ENCODE data around the gene TP53TG5.

Gene TP53TG5

DNA sequence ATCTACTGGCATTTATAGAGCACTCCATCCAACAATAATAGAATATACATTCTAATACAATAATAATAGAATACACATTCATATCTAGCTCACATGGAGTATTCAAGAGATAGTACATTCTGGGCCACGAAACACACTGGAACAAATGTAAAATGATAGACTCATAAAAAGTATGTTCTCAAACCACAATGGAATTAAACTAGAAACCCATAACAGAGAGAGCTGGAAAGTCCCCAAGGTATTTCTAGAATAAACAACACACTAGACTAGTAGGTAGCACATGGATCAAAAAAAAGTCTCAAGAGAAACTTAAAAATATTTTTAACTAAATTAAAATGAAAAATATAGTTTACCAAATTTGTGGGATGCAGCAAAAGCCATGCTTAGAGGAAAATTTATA, 9.1 kb upstream of the TP53TG5 start:
- Histone ChIP-seq H3K4me1 (ENCODE audit: control insufficient read depth in 2 of 2, insufficient read depth in 2 of 2, low read length in 2 of 2) (no peaks in the 10 kb centered on the region), H3K9me3 (ENCODE audit: control insufficient read depth in 2 of 2, low read length in 2 of 2) (no peaks in the 10 kb centered on the region), H3K27me3 (ENCODE audit: control insufficient read depth in 2 of 2, insufficient read depth in 2 of 2, low read length in 2 of 2) (no peaks in the 10 kb centered on the region), H3K9ac (ENCODE audit: low read depth in 1 of 2, low read length in 2 of 2) (no peak overlapping the region), H3K27ac (ENCODE audit: low read depth in 2 of 2, low read length in 2 of 2) (no peak overlapping the region), H3K4me3 (ENCODE audit: low read length in 2 of 2) (no peak overlapping the region), H3K36me3 (ENCODE audit: control insufficient read depth in 2 of 2, insufficient read depth in 2 of 2, low read length in 2 of 2) (no peaks in the 10 kb centered on the region)

DNA sequence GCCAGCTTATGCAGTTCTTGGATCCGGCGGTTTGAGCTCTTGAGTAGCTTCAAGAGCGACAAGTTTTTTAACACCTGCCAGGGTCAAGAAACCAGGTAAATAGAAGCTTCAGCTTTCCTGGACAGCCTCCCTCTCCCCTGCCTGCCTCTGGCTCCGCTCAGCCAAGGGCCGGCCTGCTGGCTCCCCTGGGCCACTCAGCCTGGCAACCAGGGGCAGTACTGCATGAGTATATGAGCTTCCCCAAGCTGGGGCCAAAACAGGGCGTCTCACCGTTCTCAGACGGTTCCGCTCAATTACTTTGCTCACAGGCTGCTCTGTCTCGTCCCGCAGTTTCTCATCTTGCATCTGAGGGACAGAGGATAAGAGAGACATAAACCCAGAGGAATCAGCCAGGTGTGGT, 856 bp downstream of the TP53TG5 start:
- no peak overlapping the region for H3K9ac ChIP-seq (ENCODE audit: low read depth in 1 of 2, low read length in 2 of 2)
- H3K27me3 ChIP-seq (ENCODE audit: control insufficient read depth in 2 of 2, insufficient read depth in 2 of 2, low read length in 2 of 2), result no peaks in the 10 kb centered on the region
- peaks cover 4 to 10% of the 10 kb centered on the region in 2 donors for H3K4me1 ChIP-seq (ENCODE audit: control insufficient read depth in 2 of 2, insufficient read depth in 2 of 2, low read length in 2 of 2)
- H3K27ac ChIP-seq (ENCODE audit: low read depth in 2 of 2, low read length in 2 of 2), result no peak overlapping the region
- no peak overlapping the region for H3K4me3 ChIP-seq (ENCODE audit: low read length in 2 of 2)
- H3K9me3 ChIP-seq (ENCODE audit: control insufficient read depth in 2 of 2, low read length in 2 of 2), result no peaks in the 10 kb centered on the region
- H3K36me3 ChIP-seq (ENCODE audit: control insufficient read depth in 2 of 2, insufficient read depth in 2 of 2, low read length in 2 of 2), result no peaks in the 10 kb centered on the region

- Histone ChIP-seq H3K27me3 (ENCODE audit: control insufficient read depth in 2 of 2, insufficient read depth in 2 of 2, low read length in 2 of 2) (no peaks in the 10 kb centered on the region), H3K4me1 (ENCODE audit: control insufficient read depth in 2 of 2, insufficient read depth in 2 of 2, low read length in 2 of 2) (peaks cover 4 to 12% of the 10 kb centered on the region in 2 donors), H3K36me3 (ENCODE audit: control insufficient read depth in 2 of 2, insufficient read depth in 2 of 2, low read length in 2 of 2) (no peaks in the 10 kb centered on the region), H3K9ac (ENCODE audit: low read depth in 1 of 2, low read length in 2 of 2) (no peak overlapping the region), H3K27ac (ENCODE audit: low read depth in 2 of 2, low read length in 2 of 2) (no peak overlapping the region), H3K9me3 (ENCODE audit: control insufficient read depth in 2 of 2, low read length in 2 of 2) (no peaks in the 10 kb centered on the region), H3K4me3 (ENCODE audit: low read length in 2 of 2) (no peak overlapping the region)
Measured at GRCh38 chr20:45374966-45375365, 3.2 kb downstream of the TP53TG5 start.

DNA sequence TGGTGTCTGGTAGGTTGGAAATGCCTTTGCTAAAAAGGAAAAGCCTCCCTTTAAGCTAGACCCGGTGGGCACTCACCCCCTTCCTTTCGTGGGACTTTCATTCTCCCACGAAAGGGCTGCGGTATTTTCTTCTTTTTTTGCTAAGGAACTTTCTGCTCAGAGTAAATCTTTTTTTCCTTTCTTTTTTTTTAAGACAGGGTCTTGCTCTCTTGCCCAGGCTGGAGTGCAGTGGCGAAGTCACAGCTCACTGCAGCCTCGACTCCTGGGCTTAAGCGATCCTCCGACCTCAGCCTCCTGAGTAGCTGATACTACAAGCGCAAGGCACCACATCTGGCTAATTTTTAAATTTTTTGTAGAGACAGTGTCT, 4.0 kb downstream of the TP53TG5 start:
- peak overlapping the region; percentile 66 to 89 for H3K4me3 ChIP-seq (ENCODE audit: low read length in 2 of 2)
- no peaks in the 10 kb centered on the region for H3K36me3 ChIP-seq (ENCODE audit: control insufficient read depth in 2 of 2, insufficient read depth in 2 of 2, low read length in 2 of 2)
- H3K27ac ChIP-seq (ENCODE audit: low read depth in 2 of 2, low read length in 2 of 2), result peak overlapping the region; percentile 74 to 76
- no peaks in the 10 kb centered on the region for H3K9me3 ChIP-seq (ENCODE audit: control insufficient read depth in 2 of 2, low read length in 2 of 2)
- peak overlapping the region in 1 of 2 donors; percentile 65 for H3K9ac ChIP-seq (ENCODE audit: low read depth in 1 of 2, low read length in 2 of 2)
- H3K27me3 ChIP-seq (ENCODE audit: control insufficient read depth in 2 of 2, insufficient read depth in 2 of 2, low read length in 2 of 2), result no peaks in the 10 kb centered on the region
- H3K4me1 ChIP-seq (ENCODE audit: control insufficient read depth in 2 of 2, insufficient read depth in 2 of 2, low read length in 2 of 2), result peaks cover 4 to 12% of the 10 kb centered on the region in 2 donors

GRCh38 chr20:45373353-45374100, 4.6 kb downstream of the TP53TG5 start:
- Histone ChIP-seq H3K9ac (ENCODE audit: low read depth in 1 of 2, low read length in 2 of 2) (peak overlapping the region; percentile 65), H3K4me1 (ENCODE audit: control insufficient read depth in 2 of 2, insufficient read depth in 2 of 2, low read length in 2 of 2) (peaks cover 4 to 14% of the 10 kb centered on the region in 2 donors), H3K36me3 (ENCODE audit: control insufficient read depth in 2 of 2, insufficient read depth in 2 of 2, low read length in 2 of 2) (peaks cover 0 to 2% of the 10 kb centered on the region in 2 donors), H3K27ac (ENCODE audit: low read depth in 2 of 2, low read length in 2 of 2) (peak overlapping the region; percentile 74 to 76), H3K27me3 (ENCODE audit: control insufficient read depth in 2 of 2, insufficient read depth in 2 of 2, low read length in 2 of 2) (no peaks in the 10 kb centered on the region), H3K9me3 (ENCODE audit: control insufficient read depth in 2 of 2, low read length in 2 of 2) (no peaks in the 10 kb centered on the region), H3K4me3 (ENCODE audit: low read length in 2 of 2) (peak overlapping the region; percentile 66 to 89)

DNA sequence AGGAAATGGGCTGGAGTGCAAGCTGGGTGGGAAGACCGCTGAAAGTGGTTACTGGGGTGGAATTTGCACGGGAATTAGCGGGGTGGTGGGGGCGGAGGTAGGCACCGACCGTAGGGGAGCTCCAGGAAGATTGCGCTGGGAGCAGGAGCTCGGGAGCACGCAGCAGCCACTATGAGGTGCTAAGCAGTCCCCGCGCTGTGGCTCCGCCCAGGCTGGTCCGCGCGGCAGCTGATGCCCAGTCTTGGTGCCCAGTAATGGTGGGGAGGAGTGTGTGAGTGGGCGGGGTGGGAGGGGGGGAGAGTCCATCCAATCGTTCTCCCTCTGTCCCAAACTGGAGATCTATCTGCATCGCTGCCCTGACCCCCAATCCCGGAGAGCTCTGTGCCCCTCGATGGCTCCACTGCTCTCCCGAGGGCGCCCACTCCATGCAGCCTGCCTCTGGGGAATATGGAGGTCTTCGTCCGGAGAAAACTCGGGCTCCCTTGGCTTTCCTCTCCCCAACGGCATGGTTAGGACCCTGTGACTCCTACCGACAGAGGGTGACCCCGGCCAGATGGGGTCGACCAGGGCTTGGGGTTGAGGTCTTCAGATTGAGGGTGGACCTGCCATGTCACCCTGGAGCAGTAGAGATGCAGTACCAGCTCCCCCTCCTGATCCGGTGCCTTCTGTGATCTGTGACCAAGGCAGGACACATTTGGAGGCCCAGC, 5.3 kb downstream of the TP53TG5 start:
- Histone ChIP-seq H3K36me3 (ENCODE audit: control insufficient read depth in 2 of 2, insufficient read depth in 2 of 2, low read length in 2 of 2) (peaks cover 4 to 8% of the 10 kb centered on the region in 2 donors), H3K9ac (ENCODE audit: low read depth in 1 of 2, low read length in 2 of 2) (peak overlapping the region in 1 of 2 donors; percentile 65), H3K4me1 (ENCODE audit: control insufficient read depth in 2 of 2, insufficient read depth in 2 of 2, low read length in 2 of 2) (peaks cover 4 to 16% of the 10 kb centered on the region in 2 donors), H3K27me3 (ENCODE audit: control insufficient read depth in 2 of 2, insufficient read depth in 2 of 2, low read length in 2 of 2) (no peaks in the 10 kb centered on the region), H3K4me3 (ENCODE audit: low read length in 2 of 2) (peak overlapping the region; percentile 66 to 89), H3K9me3 (ENCODE audit: control insufficient read depth in 2 of 2, low read length in 2 of 2) (no peaks in the 10 kb centered on the region), H3K27ac (ENCODE audit: low read depth in 2 of 2, low read length in 2 of 2) (peak overlapping the region; percentile 74 to 76)

- Histone ChIP-seq H3K27ac (ENCODE audit: low read depth in 2 of 2, low read length in 2 of 2) (peak overlapping the region in 1 of 2 donors; percentile 16), H3K4me3 (ENCODE audit: low read length in 2 of 2) (no peak overlapping the region), H3K9ac (ENCODE audit: low read depth in 1 of 2, low read length in 2 of 2) (no peak overlapping the region), H3K4me1 (ENCODE audit: control insufficient read depth in 2 of 2, insufficient read depth in 2 of 2, low read length in 2 of 2) (peaks cover 4 to 22% of the 10 kb centered on the region in 2 donors), H3K36me3 (ENCODE audit: control insufficient read depth in 2 of 2, insufficient read depth in 2 of 2, low read length in 2 of 2) (peaks cover 9 to 11% of the 10 kb centered on the region in 2 donors), H3K27me3 (ENCODE audit: control insufficient read depth in 2 of 2, insufficient read depth in 2 of 2, low read length in 2 of 2) (no peaks in the 10 kb centered on the region), H3K9me3 (ENCODE audit: control insufficient read depth in 2 of 2, low read length in 2 of 2) (no peaks in the 10 kb centered on the region)
Measured at GRCh38 chr20:45372241-45372640, 5.9 kb downstream of the TP53TG5 start.

DNA sequence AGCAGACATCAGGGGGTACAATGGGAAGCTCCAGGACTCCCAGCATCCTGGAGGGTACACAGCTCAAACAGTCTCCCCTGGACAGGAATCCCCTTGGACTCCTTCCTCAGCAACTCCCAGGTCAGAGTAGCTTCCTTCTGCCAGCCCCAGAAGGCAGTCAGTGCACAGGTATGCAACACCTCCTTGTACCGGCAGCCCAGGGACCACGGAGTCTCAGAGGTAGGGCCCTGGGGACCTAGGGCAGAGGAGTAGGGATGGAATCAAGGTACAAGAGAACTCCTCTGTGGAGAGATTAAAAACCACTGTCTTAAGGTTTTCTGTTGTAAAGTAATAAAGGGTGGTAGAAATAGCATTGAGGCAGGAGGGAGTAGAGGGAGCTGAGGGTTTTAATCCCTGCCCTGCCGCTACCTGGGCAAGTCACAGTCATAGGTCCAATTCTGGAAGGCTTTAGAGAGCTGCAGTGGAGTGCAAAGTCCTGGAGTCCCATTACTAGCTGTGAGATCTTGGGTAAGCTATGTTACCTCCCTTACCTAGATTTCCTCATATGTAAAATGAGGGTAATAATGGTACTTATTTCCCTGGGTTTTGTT, 7.5 kb downstream of the TP53TG5 start:
- no peaks in the 10 kb centered on the region for H3K27me3 ChIP-seq (ENCODE audit: control insufficient read depth in 2 of 2, insufficient read depth in 2 of 2, low read length in 2 of 2)
- H3K4me1 ChIP-seq (ENCODE audit: control insufficient read depth in 2 of 2, insufficient read depth in 2 of 2, low read length in 2 of 2), result peaks cover 4 to 25% of the 10 kb centered on the region in 2 donors
- H3K4me3 ChIP-seq (ENCODE audit: low read length in 2 of 2), result no peak overlapping the region
- H3K9ac ChIP-seq (ENCODE audit: low read depth in 1 of 2, low read length in 2 of 2), result no peak overlapping the region
- H3K36me3 ChIP-seq (ENCODE audit: control insufficient read depth in 2 of 2, insufficient read depth in 2 of 2, low read length in 2 of 2), result peaks cover 22 to 25% of the 10 kb centered on the region in 2 donors
- H3K27ac ChIP-seq (ENCODE audit: low read depth in 2 of 2, low read length in 2 of 2), result no peak overlapping the region
- no peaks in the 10 kb centered on the region for H3K9me3 ChIP-seq (ENCODE audit: control insufficient read depth in 2 of 2, low read length in 2 of 2)

DNA sequence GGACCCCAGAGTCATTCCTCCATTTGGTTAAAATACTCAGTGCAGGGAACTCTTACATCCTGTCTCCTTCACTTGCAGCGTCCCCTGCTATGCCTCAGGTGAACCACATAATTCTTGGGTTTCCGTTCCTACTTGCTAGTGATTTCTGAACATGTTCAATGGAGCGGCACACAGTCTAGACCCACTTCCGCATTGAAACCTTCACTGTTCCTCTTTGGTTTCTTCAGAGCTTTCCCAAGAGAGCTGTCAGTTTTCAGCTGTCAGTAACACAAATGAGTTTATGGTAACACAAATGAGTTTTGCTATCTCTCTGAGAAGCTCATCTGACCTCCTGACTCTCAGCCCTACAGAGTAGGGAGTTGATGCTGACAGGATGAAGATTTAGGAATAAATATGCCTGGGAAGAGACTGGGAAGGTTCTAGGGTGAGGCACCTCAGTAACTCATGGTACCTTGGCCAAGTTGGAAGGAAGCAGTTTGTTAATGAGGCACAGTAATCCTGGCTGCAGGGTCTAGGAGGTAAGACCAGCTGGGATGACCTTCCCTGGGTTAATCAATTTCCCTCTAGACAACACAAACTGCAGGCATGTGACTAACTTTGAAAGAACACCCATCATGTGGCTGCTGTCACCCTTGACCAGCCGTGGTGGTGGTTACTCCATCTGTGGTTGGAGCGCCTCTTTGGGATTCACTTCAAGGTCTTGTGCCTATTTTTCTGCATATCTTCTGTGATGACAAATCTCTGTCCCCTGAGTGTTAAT, 9.7 kb downstream of the TP53TG5 start:
- Histone ChIP-seq H3K9ac (ENCODE audit: low read depth in 1 of 2, low read length in 2 of 2) (peak overlapping the region in 1 of 2 donors; percentile 43), H3K27ac (ENCODE audit: low read depth in 2 of 2, low read length in 2 of 2) (peak overlapping the region; percentile 43 to 64), H3K4me3 (ENCODE audit: low read length in 2 of 2) (peak overlapping the region; percentile 12 to 41), H3K4me1 (ENCODE audit: control insufficient read depth in 2 of 2, insufficient read depth in 2 of 2, low read length in 2 of 2) (peaks cover 19 to 30% of the 10 kb centered on the region in 2 donors), H3K36me3 (ENCODE audit: control insufficient read depth in 2 of 2, insufficient read depth in 2 of 2, low read length in 2 of 2) (peaks cover 25 to 30% of the 10 kb centered on the region in 2 donors), H3K9me3 (ENCODE audit: control insufficient read depth in 2 of 2, low read length in 2 of 2) (no peaks in the 10 kb centered on the region), H3K27me3 (ENCODE audit: control insufficient read depth in 2 of 2, insufficient read depth in 2 of 2, low read length in 2 of 2) (no peaks in the 10 kb centered on the region)
